AG09319 (cell line): ENCODE measurements around the gene PLXNB2.

Experiments
- DNase-seq: peaks from one replicate; pipeline ENCODE4 v3.0.0-alpha.2; 2010; ENCODE audit warnings: low read depth; ENCODE audit errors: extremely low read depth
- TF ChIP-seq, protein P1 (sequence below): IDR thresholded peaks from 2 replicates; pipeline ENCODE4 v1.5.1; 2011; ENCODE audit warnings: low read depth, mild to moderate bottlenecking, inconsistent platforms, low read length, moderate library complexity

Gene PLXNB2

DNA sequence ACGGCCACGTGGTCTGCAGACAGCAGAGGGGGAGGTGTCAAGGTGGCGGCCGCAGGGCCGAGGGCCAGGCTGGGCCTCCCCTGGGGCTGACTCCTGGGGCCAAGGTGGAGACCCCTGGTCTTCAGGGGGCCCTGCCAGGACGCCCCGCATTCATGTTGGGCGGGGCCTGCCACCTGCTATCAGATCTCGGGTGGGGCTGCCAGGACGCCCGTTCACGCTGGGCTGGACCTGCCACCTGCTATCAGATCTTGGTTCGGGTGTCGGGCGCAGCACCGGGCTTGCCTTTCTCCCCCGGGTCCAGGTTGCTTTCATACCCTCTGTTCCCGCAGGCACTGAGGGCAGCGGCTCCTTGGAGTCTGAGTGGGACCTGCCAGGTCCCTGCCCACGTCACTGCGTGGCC, 21.2 kb downstream of the PLXNB2 start:
- no peak for DNase-seq
- TF ChIP-seq, protein P1, sequence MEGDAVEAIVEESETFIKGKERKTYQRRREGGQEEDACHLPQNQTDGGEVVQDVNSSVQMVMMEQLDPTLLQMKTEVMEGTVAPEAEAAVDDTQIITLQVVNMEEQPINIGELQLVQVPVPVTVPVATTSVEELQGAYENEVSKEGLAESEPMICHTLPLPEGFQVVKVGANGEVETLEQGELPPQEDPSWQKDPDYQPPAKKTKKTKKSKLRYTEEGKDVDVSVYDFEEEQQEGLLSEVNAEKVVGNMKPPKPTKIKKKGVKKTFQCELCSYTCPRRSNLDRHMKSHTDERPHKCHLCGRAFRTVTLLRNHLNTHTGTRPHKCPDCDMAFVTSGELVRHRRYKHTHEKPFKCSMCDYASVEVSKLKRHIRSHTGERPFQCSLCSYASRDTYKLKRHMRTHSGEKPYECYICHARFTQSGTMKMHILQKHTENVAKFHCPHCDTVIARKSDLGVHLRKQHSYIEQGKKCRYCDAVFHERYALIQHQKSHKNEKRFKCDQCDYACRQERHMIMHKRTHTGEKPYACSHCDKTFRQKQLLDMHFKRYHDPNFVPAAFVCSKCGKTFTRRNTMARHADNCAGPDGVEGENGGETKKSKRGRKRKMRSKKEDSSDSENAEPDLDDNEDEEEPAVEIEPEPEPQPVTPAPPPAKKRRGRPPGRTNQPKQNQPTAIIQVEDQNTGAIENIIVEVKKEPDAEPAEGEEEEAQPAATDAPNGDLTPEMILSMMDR, result no peak

DNA sequence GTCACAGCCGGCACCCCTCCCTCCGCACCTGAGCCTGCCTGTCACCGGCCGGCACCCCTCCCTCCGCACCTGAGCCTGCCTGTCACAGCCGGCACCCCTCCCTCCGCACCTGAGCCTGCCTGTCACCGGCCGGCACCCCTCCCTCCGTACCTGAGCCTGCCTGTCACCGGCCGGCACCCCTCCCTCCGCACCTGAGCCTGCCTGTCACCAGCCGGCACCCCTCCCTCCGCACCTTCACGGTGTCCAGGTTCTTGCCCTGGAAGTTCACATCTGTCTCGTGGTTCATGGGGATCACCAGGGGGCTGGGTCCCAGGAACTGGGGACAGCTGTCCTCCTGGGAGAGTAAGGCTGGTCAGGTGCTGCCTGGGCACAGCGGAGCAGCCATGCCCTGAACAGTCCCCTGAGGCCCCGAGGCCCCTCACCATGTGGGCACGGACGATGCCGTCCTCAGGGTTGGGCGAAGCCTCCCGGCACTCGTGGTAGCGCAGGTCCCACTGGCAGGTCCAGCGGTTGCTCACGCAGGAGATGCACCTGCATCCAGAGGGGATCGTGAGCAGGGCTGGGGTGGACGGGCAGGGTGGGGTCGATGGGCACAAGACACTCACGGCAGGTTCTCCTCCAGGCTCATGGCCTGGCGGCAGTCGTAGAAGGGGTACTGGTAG, 21.7 kb downstream of the PLXNB2 start:
- DNase-seq, result no peak
- TF ChIP-seq, protein P1, result no peak

DNA sequence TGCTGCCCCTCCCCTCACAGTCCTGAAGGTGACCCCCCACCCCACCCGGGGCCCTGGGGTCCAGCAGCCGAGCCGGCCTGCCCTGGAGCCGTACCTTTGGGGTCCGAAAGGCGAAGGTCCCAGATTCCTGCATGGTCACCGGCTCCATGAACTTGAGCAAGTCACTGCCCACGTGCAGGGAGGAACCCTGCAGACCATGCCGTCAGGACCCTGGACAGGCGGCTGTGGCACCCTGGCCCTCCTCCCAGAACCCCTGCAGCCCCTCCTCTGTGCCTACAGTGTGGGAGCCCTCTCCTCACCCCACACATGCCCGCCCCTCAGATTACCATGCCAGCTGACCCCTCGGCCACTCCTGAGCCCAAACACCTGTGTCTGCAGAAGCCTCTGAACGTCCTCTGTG, 23.0 kb downstream of the PLXNB2 start:
- TF ChIP-seq, protein P1, result no peak
- no peak for DNase-seq

DNA sequence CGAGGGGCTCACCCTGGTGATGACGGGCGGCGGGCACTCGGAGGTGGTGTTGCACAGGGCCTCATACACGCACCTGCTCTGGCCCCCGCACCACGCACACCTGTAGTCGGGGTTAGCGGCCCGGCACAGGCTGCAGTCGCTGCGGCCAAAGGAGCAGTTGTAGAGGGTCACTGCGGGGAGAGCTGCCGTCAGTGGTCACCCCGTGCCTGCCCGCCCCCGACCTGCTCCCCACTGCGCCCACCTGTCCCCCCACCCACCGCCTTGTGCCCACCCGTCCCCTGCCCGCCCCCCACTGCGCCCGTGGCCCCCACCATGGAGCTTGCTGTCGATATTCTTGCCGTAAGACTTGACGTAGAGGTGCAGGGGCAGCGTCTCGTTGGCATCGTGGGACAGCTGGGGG, 23.6 kb downstream of the PLXNB2 start:
- DNase-seq, result no peak
- TF ChIP-seq, protein P1, result no peak

DNA sequence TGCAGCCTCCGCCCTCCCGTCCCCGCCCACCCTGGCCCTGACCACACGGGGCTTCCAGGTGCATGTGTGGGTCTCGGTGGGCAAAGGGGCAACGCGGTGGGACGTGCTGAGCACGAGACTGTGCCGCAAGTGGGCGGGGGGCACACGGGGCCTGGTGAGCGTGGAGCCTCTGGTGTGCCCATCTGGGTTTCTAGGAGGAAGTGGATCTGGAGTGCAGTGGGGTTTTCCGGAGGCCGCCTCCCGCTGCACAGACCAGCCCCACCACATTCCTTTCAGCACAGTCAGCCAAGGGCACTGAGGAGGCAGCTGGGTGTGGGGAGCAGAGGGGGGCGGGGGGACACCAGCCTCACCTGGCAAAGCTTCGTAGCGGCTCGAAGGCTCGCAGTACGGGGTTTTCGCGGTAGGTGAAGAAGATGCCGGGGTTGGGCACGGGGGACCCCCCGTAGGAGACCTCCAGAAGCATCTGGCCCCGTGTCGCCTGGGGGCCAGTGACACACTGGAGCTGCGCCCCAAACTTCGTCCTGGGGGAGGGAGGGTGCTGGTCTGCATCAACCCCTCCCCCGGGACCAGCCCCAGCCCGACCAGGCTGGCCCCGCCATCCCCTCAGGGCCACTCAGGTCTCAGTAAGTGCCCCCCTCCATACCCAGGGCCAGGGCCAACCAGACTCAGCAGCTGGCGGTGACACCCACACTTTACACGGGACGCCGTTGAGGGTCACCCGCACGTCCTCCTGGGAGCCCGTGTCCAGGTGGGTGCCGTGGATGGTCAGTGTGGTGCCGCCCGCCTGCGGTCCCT, 24.9 kb downstream of the PLXNB2 start:
- DNase-seq, result no peak
- TF ChIP-seq, protein P1, result no peak

DNA sequence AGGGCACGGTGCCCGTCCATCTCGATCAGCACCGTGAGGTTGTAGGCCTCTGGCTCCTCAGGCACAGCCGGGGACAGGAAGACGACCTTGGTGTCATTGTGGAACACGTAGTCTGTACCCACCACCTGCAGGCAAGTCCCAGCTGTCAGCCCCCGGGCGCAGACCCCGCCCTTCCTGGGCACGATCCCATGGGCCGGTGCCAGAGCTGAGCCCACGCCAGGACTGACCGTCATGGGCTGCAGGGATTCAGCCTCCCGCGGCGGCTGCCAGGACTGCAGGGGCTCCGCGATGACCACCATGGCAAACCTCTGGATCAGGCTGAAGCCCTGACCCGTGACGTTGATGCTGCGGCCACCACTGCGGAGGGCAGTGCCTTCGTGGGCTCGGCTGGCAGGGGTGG, 25.5 kb downstream of the PLXNB2 start:
- TF ChIP-seq, protein P1, result no peak

DNA sequence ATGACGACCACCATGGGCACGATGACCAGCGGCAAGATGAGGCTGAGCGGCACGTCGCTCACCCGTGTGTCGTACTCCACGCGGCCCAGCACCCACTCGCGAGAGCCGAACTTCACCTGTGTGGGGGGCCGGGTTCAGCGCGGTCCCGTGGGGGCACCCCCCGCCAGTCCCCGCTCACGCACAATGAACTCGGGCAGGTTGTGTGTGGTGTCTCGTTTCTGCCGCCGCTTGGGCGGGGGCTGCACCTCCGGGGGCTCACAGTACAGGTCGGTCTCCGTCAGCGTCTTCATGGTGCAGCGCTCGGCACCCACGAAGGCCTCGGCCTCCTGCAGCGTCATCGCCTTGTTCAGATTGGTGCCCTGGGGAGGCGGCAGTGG, 26.1 kb downstream of the PLXNB2 start:
- TF ChIP-seq, protein P1, result no peak
- no peak for DNase-seq

More for the DNA sequence above, 25.5 kb downstream of the PLXNB2 start:
- DNase-seq, result no peak
